Stimulated activated CD8-positive, alpha-beta memory T cell treated with anti-CD3 and anti-CD28 coated beads, Interleukin-7, amount 100 ng/mL, for 48 hours (primary cell): ENCODE results near the gene ESYT3.
A peak's percentile ranks its signal among the peaks of the same experiment; 100 is the strongest.
"Not testable (repeated sequence)": the region's sequence is repeated elsewhere in the genome, so short reads cannot be mapped to it uniquely, and the experiment has no call there.

ENCODE experiments used
- DNase-seq, 2 donors: peaks; one replicate each; pipeline ENCODE4 v3.0.0-alpha.2; 2020; ENCODE audit warnings: low read depth in 1 of 2; ENCODE audit errors: extremely low read depth in 1 of 2

Gene ESYT3

GRCh38 chr3:138407236-138407907 is 27.0 kb upstream of the ESYT3 start:
- no peak for DNase-seq

GRCh38 chr3:138408751-138409570 is 25.5 kb upstream of the ESYT3 start:
- no peak for DNase-seq

- no peak for DNase-seq
Observed at GRCh38 chr3:138412821-138413551, 21.4 kb upstream of the ESYT3 start.

GRCh38 chr3:138416236-138416635 is 18.2 kb upstream of the ESYT3 start:
- DNase-seq, result not testable (repeated sequence)

- peak in 1 of 2 donors; percentile 45 for DNase-seq
Observed at GRCh38 chr3:138417559-138417982, 16.8 kb upstream of the ESYT3 start.

GRCh38 chr3:138418601-138419206 is 15.7 kb upstream of the ESYT3 start:
- no peak for DNase-seq

GRCh38 chr3:138423316-138423715 is 11.1 kb upstream of the ESYT3 start:
- DNase-seq, result no peak

GRCh38 chr3:138424323-138424722 is 10.1 kb upstream of the ESYT3 start:
- no peak for DNase-seq

- no peak for DNase-seq
Observed at GRCh38 chr3:138426211-138426610, 8.2 kb upstream of the ESYT3 start.

GRCh38 chr3:138426754-138427153 is 7.7 kb upstream of the ESYT3 start:
- not testable (repeated sequence) for DNase-seq

- DNase-seq, result no peak
Observed at GRCh38 chr3:138429665-138430064, 4.8 kb upstream of the ESYT3 start.

- DNase-seq, result no peak
Observed at GRCh38 chr3:138432576-138433240, 1.7 kb upstream of the ESYT3 start.

GRCh38 chr3:138433892-138434275 is 532 bp upstream of the ESYT3 start:
- DNase-seq, result no peak

- DNase-seq, result no peak
Observed at GRCh38 chr3:138434875-138435772, 708 bp downstream of the ESYT3 start.

GRCh38 chr3:138435840-138436239 is 1.4 kb downstream of the ESYT3 start:
- no peak for DNase-seq

- DNase-seq, result no peak
Observed at GRCh38 chr3:138437281-138437680, 2.9 kb downstream of the ESYT3 start.

- no peak for DNase-seq
Observed at GRCh38 chr3:138438896-138439295, 4.5 kb downstream of the ESYT3 start.

GRCh38 chr3:138439646-138440045 is 5.2 kb downstream of the ESYT3 start:
- no peak for DNase-seq

- no peak for DNase-seq
Observed at GRCh38 chr3:138440121-138440521, 5.7 kb downstream of the ESYT3 start.

- DNase-seq, result no peak
Observed at GRCh38 chr3:138440596-138440995, 6.2 kb downstream of the ESYT3 start.
